ENCODE measurements around the gene KIF25. TPM values are rescaled to one million over a fixed set of nuclear protein-coding genes. Genes with fewer than 3 reads are reported as not detected.

Gene KIF25
- total RNA-seq (not detected), total RNA-seq (0 to 0.06 (median 0) reads per million in 29 experiments)
- not detected for total RNA-seq (2013)

GRCh38 chr6:167997642-167998041 lies at the start of gene KIF25:
Gene KIF25, plus strand, starts transcription at chr6:167997671. Its CDS starts 31,915 bp downstream, at chr6:168029586.
- no peaks in the 10 kb centered on the region for H3K36me3 ChIP-seq (ENCODE audit: control insufficient read depth in 2 of 2, extremely low read depth in 1 of 2, insufficient read depth in 1 of 2, low read length in 1 of 2)
- peaks cover 0 to 6% (median 0%) of the 10 kb centered on the region in 3 donors for H3K4me1 Mint-ChIP-seq
- peak within 1 kb of the TSS in 1 of 3 donors; percentile 66 for H3K4me3 Mint-ChIP-seq
- 80% methylated on average over 1 of the region's 9 CpGs for WGBS (ENCODE audit: insufficient coverage)
- no peaks in the 10 kb centered on the region for H3K9me3 Mint-ChIP-seq
- CTCF ChIA-PET: no interaction called here
- POLR2A ChIA-PET: no interaction called here
- DNase-seq: no peak
- ATAC-seq (replicated peaks in 1 of 4): no peak
- H3K36me3 Mint-ChIP-seq: no peaks in the 10 kb centered on the region
- H3K27me3 ChIP-seq (replicated peaks in 1 of 2; ENCODE audit: control insufficient read depth in 2 of 2, extremely low read depth in 1 of 2, insufficient read depth in 2 of 2, low read length in 1 of 2): peaks cover 0 to 32% of the 10 kb centered on the region in 2 experiments
- H3K4me1 ChIP-seq (ENCODE audit: control insufficient read depth in 1 of 2, extremely low read depth in 1 of 2, insufficient read depth in 2 of 2, low read length in 2 of 2): no peaks in the 10 kb centered on the region
- H3K27ac ChIP-seq (ENCODE audit: low read length): no peak within 1 kb of the TSS
- no peaks in the 10 kb centered on the region for H3K9me3 ChIP-seq
- H3K4me3 ChIP-seq (ENCODE audit: control insufficient read depth in 1 of 2, extremely low read depth in 1 of 2, low read length in 1 of 2): no peak within 1 kb of the TSS
- peaks cover 5 to 13% of the 10 kb centered on the region in 2 donors for H3K27me3 Mint-ChIP-seq
- no peak within 1 kb of the TSS for H3K27ac Mint-ChIP-seq

GRCh38 chr6:167947716-167948115 lies 49.8 kb upstream of the KIF25 start:
- Mint-ChIP-seq H3K36me3 (peaks cover 14% of the 10 kb centered on the region), H3K27me3 (no peaks in the 10 kb centered on the region), H3K4me3 (no peak overlapping the region), H3K4me1 (no peaks in the 10 kb centered on the region), H3K27ac (no peak overlapping the region), H3K9me3 (no peaks in the 10 kb centered on the region)
- DNase-seq: no peak
- Histone ChIP-seq H3K4me3 (ENCODE audit: control insufficient read depth in 1 of 2, extremely low read depth in 1 of 2, low read length in 1 of 2) (no peak overlapping the region), H3K9me3 (no peaks in the 10 kb centered on the region), H3K4me1 (ENCODE audit: control insufficient read depth in 1 of 2, extremely low read depth in 1 of 2, insufficient read depth in 2 of 2, low read length in 2 of 2) (no peaks in the 10 kb centered on the region), H3K36me3 (ENCODE audit: control insufficient read depth in 2 of 2, extremely low read depth in 1 of 2, insufficient read depth in 1 of 2, low read length in 1 of 2) (peaks cover 0 to 2% of the 10 kb centered on the region in 2 donors), H3K27ac (ENCODE audit: low read length) (no peak overlapping the region), H3K27me3 (replicated peaks in 1 of 2; ENCODE audit: control insufficient read depth in 2 of 2, extremely low read depth in 1 of 2, insufficient read depth in 2 of 2, low read length in 1 of 2) (no peaks in the 10 kb centered on the region)
- WGBS (ENCODE audit: insufficient coverage): no CpG with 5 or more reads among the region's 1 CpG
- ATAC-seq (replicated peaks in 1 of 4): no peak
- ChIA-PET POLR2A (no interaction called here), CTCF (no interaction called here)

- Mint-ChIP-seq H3K27ac (no peak overlapping the region), H3K4me1 (no peaks in the 10 kb centered on the region), H3K4me3 (no peak overlapping the region), H3K27me3 (no peaks in the 10 kb centered on the region), H3K9me3 (no peaks in the 10 kb centered on the region), H3K36me3 (peaks cover 12% of the 10 kb centered on the region)
- Histone ChIP-seq H3K9me3 (no peaks in the 10 kb centered on the region), H3K36me3 (ENCODE audit: control insufficient read depth in 2 of 2, extremely low read depth in 1 of 2, insufficient read depth in 1 of 2, low read length in 1 of 2) (peaks cover 0 to 2% of the 10 kb centered on the region in 2 donors), H3K4me3 (ENCODE audit: control insufficient read depth in 1 of 2, extremely low read depth in 1 of 2, low read length in 1 of 2) (no peak overlapping the region), H3K27me3 (replicated peaks in 1 of 2; ENCODE audit: control insufficient read depth in 2 of 2, extremely low read depth in 1 of 2, insufficient read depth in 2 of 2, low read length in 1 of 2) (no peaks in the 10 kb centered on the region), H3K4me1 (ENCODE audit: control insufficient read depth in 1 of 2, extremely low read depth in 1 of 2, insufficient read depth in 2 of 2, low read length in 2 of 2) (no peaks in the 10 kb centered on the region), H3K27ac (ENCODE audit: low read length) (no peak overlapping the region)
- DNase-seq (no peak), ATAC-seq (replicated peaks in 1 of 4) (no peak)
- POLR2A ChIA-PET: no interaction called here
- 80% methylated on average over 3 of the region's 4 CpGs for WGBS (ENCODE audit: insufficient coverage)
- CTCF ChIA-PET: interaction anchor here in 1 of 2 donors (0.6 kb wide), 1 partner anchor 199 kb away, joined by 4 read pairs; no protein-coding TSS in a partner anchor
Observed at GRCh38 chr6:167948716-167949115, 48.8 kb upstream of the KIF25 start.

GRCh38 chr6:167949121-167949684 lies 48.3 kb upstream of the KIF25 start:
- POLR2A ChIA-PET: no interaction called here
- Histone ChIP-seq H3K4me1 (ENCODE audit: control insufficient read depth in 1 of 2, extremely low read depth in 1 of 2, insufficient read depth in 2 of 2, low read length in 2 of 2) (no peaks in the 10 kb centered on the region), H3K27me3 (replicated peaks in 1 of 2; ENCODE audit: control insufficient read depth in 2 of 2, extremely low read depth in 1 of 2, insufficient read depth in 2 of 2, low read length in 1 of 2) (no peaks in the 10 kb centered on the region), H3K36me3 (ENCODE audit: control insufficient read depth in 2 of 2, extremely low read depth in 1 of 2, insufficient read depth in 1 of 2, low read length in 1 of 2) (peaks cover 0 to 2% of the 10 kb centered on the region in 2 donors), H3K27ac (ENCODE audit: low read length) (no peak overlapping the region), H3K4me3 (ENCODE audit: control insufficient read depth in 1 of 2, extremely low read depth in 1 of 2, low read length in 1 of 2) (no peak overlapping the region), H3K9me3 (no peaks in the 10 kb centered on the region)
- 82% methylated on average over 6 of the region's 7 CpGs for WGBS (ENCODE audit: insufficient coverage)
- Mint-ChIP-seq H3K27ac (no peak overlapping the region), H3K9me3 (no peaks in the 10 kb centered on the region), H3K4me3 (no peak overlapping the region), H3K36me3 (peaks cover 12% of the 10 kb centered on the region), H3K27me3 (no peaks in the 10 kb centered on the region), H3K4me1 (no peaks in the 10 kb centered on the region)
- DNase-seq (no peak), ATAC-seq (replicated peaks in 1 of 4) (no peak)
- CTCF ChIA-PET: no interaction called here

- H3K4me3 Mint-ChIP-seq: no peak overlapping the region
- DNase-seq: no peak
- Histone ChIP-seq H3K27me3 (replicated peaks in 1 of 2; ENCODE audit: control insufficient read depth in 2 of 2, extremely low read depth in 1 of 2, insufficient read depth in 2 of 2, low read length in 1 of 2) (no peaks in the 10 kb centered on the region), H3K9me3 (no peaks in the 10 kb centered on the region), H3K4me1 (ENCODE audit: control insufficient read depth in 1 of 2, extremely low read depth in 1 of 2, insufficient read depth in 2 of 2, low read length in 2 of 2) (no peaks in the 10 kb centered on the region), H3K4me3 (ENCODE audit: control insufficient read depth in 1 of 2, extremely low read depth in 1 of 2, low read length in 1 of 2) (no peak overlapping the region), H3K36me3 (ENCODE audit: control insufficient read depth in 2 of 2, extremely low read depth in 1 of 2, insufficient read depth in 1 of 2, low read length in 1 of 2) (peaks cover 0 to 2% of the 10 kb centered on the region in 2 donors), H3K27ac (ENCODE audit: low read length) (no peak overlapping the region)
- no peaks in the 10 kb centered on the region for H3K9me3 Mint-ChIP-seq
- H3K27ac Mint-ChIP-seq: no peak overlapping the region
- no peak for ATAC-seq (replicated peaks in 1 of 4)
- H3K4me1 Mint-ChIP-seq: no peaks in the 10 kb centered on the region
- ChIA-PET POLR2A (no interaction called here), CTCF (no interaction called here)
- WGBS (ENCODE audit: insufficient coverage): 92% methylated on average over 24 of the region's 29 CpGs
- peaks cover 14% of the 10 kb centered on the region for H3K36me3 Mint-ChIP-seq
- no peaks in the 10 kb centered on the region for H3K27me3 Mint-ChIP-seq
Observed at GRCh38 chr6:167951781-167952511, 45.5 kb upstream of the KIF25 start.

GRCh38 chr6:167952512-167952859 lies 45.0 kb upstream of the KIF25 start:
- Mint-ChIP-seq H3K4me1 (no peaks in the 10 kb centered on the region), H3K27ac (no peak overlapping the region), H3K9me3 (no peaks in the 10 kb centered on the region), H3K27me3 (no peaks in the 10 kb centered on the region), H3K4me3 (no peak overlapping the region), H3K36me3 (peaks cover 14% of the 10 kb centered on the region)
- no peaks in the 10 kb centered on the region for H3K4me1 ChIP-seq (ENCODE audit: control insufficient read depth in 1 of 2, extremely low read depth in 1 of 2, insufficient read depth in 2 of 2, low read length in 2 of 2)
- H3K36me3 ChIP-seq (ENCODE audit: control insufficient read depth in 2 of 2, extremely low read depth in 1 of 2, insufficient read depth in 1 of 2, low read length in 1 of 2): peaks cover 0 to 2% of the 10 kb centered on the region in 2 donors
- no peaks in the 10 kb centered on the region for H3K27me3 ChIP-seq (replicated peaks in 1 of 2; ENCODE audit: control insufficient read depth in 2 of 2, extremely low read depth in 1 of 2, insufficient read depth in 2 of 2, low read length in 1 of 2)
- POLR2A ChIA-PET: no interaction called here
- no peak overlapping the region for H3K27ac ChIP-seq (ENCODE audit: low read length)
- no peak overlapping the region for H3K4me3 ChIP-seq (ENCODE audit: control insufficient read depth in 1 of 2, extremely low read depth in 1 of 2, low read length in 1 of 2)
- ATAC-seq (replicated peaks in 1 of 4) (no peak), DNase-seq (no peak)
- CTCF ChIA-PET: no interaction called here
- WGBS (ENCODE audit: insufficient coverage): 90% methylated on average over 1 of the region's 1 CpG
- H3K9me3 ChIP-seq: no peaks in the 10 kb centered on the region

All from T-cell (primary cell).